Neural progenitor cell (in vitro differentiated cells): ENCODE results near the gene FBXO33. TPM values are rescaled to one million over a fixed set of nuclear protein-coding genes. Genes with fewer than 3 reads are reported as not detected.

Experiments used
- DNase-seq: peaks from one replicate; pipeline ENCODE4 v3.0.0-alpha.2; 2016; ENCODE audit warnings: low spot score
- H2AFZ ChIP-seq: fragments of 200-600 bp; sonication (generic); replicated peaks from 2 replicates; pipeline ENCODE4 v1.6.1; 2016; ENCODE audit warnings: antibody characterized with exemption
- H3F3A ChIP-seq: fragments of 200-600 bp; sonication (generic); 2 replicates; pipeline ENCODE4 v1.6.1; 2016; ENCODE audit warnings: antibody characterized with exemption, low read depth
- H3K27ac ChIP-seq: fragments of 200-600 bp; sonication (generic); 2 replicates; pipeline ENCODE4 v1.5.1; 2016; ENCODE audit warnings: mild to moderate bottlenecking
- H3K27me3 ChIP-seq: fragments of 200-600 bp; sonication (generic); 2 replicates; pipeline ENCODE4 v1.6.1; 2016; ENCODE audit warnings: mild to moderate bottlenecking, moderate library complexity
- H3K36me3 ChIP-seq: fragments of 200-600 bp; sonication (generic); 2 replicates; pipeline ENCODE4 v1.5.1; 2016
- H3K4me1 ChIP-seq: fragments of 200-600 bp; sonication (generic); 2 replicates; pipeline ENCODE4 v1.6.1; 2016; ENCODE audit warnings: mixed run types
- H3K4me2 ChIP-seq: fragments of 200-600 bp; sonication (generic); 2 replicates; pipeline ENCODE4 v1.6.1; 2016
- H3K4me3 ChIP-seq: fragments of 200-600 bp; sonication (generic); 2 replicates; pipeline ENCODE4 v1.5.1; 2016
- H3K79me2 ChIP-seq: fragments of 200-600 bp; sonication (generic); 2 replicates; pipeline ENCODE4 v1.6.1; 2016; ENCODE audit warnings: low read depth
- H3K9ac ChIP-seq: fragments of 200-600 bp; sonication (generic); 2 replicates; pipeline ENCODE4 v1.6.1; 2016
- H3K9me3 ChIP-seq: fragments of 200-600 bp; sonication (generic); 2 replicates; pipeline ENCODE4 v1.5.1; 2016; ENCODE audit warnings: low read depth
- H4K20me1 ChIP-seq: fragments of 200-600 bp; sonication (generic); 2 replicates; pipeline ENCODE4 v1.6.1; 2016; ENCODE audit warnings: low read depth
- H3K27ac Mint-ChIP-seq: 3 replicates; pipeline ENCODE4 v1.8.0; 2021; ENCODE audit warnings: mixed read lengths
- H3K27me3 Mint-ChIP-seq: 2 replicates; pipeline ENCODE4 v1.8.0; 2022; ENCODE audit warnings: low read depth, mild to moderate bottlenecking, inconsistent platforms, moderate library complexity, mixed read lengths; ENCODE audit not compliant: insufficient read depth
- H3K36me3 Mint-ChIP-seq: 3 replicates; pipeline ENCODE4 v1.8.0; 2021; ENCODE audit warnings: mixed read lengths
- H3K4me1 Mint-ChIP-seq: 3 replicates; pipeline ENCODE4 v1.8.0; 2021; ENCODE audit warnings: mixed read lengths
- H3K4me3 Mint-ChIP-seq: 3 replicates; pipeline ENCODE4 v1.8.0; 2021; ENCODE audit warnings: mild to moderate bottlenecking, moderate library complexity, mixed read lengths
- H3K9me3 Mint-ChIP-seq: 3 replicates; pipeline ENCODE4 v1.8.0; 2020; ENCODE audit warnings: mixed read lengths
- EZH2 ChIP-seq: fragments of 200-600 bp; sonication (generic); IDR thresholded peaks from 2 replicates; pipeline ENCODE4 v1.6.1; 2017; ENCODE audit warnings: antibody characterized with exemption, mild to moderate bottlenecking, moderate library complexity
- EZH2phosphoT487 ChIP-seq: fragments of 200-600 bp; sonication (generic); IDR thresholded peaks from 2 replicates; pipeline ENCODE4 v1.6.1; 2017; ENCODE audit warnings: antibody characterized with exemption
- total RNA-seq: library from RNA; depleted of rRNA; stranded (reverse); fragments of >200 nt; gene quantifications from 2 replicates; pipeline ENCODE4 v1.2.3, GENCODE V29; 2015; ENCODE audit warnings: low replicate concordance
- TF ChIP-seq, protein P1 (sequence below): fragments of 200-600 bp; sonication (generic); IDR thresholded peaks from 2 replicates; pipeline ENCODE4 v1.5.1; 2017; ENCODE audit warnings: antibody characterized with exemption, mild to moderate bottlenecking

FBXO33 gene
- total RNA-seq, 1 donor from 2014 or later = 23.7 TPM

DNA sequence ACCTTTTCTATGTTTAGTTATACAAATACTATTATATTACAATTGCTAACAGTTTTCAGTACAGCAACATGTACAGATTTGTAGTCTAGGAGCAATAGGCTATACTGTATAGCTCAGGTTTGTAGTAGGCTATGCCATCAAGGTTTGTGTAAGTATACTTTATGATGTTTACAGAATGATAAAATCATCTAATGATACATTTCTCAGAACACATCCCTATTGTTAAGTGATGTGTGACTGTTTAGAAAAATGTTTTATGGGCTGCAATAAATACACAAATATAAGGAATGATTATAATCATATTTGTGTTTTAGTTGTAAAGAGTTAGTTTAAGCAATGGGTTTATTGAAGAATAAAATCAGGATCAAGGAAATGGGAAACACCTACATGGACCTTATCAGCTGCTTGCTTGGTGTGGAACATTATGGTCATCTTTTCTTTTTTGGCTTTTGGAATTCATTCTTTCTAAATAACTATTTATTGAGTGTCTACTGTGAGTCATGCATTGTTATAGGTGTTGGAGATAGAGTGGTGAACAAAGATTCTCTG, 24.5 kb upstream of the FBXO33 start:
- Histone ChIP-seq H3K4me3 (no peak overlapping the region), H3K4me1 (no peaks in the 10 kb centered on the region), H3F3A (no peaks in the 10 kb centered on the region), H3K27me3 (no peaks in the 10 kb centered on the region), H4K20me1 (no peaks in the 10 kb centered on the region), H3K27ac (no peak overlapping the region), H3K4me2 (no peak overlapping the region), H2AFZ (no peak overlapping the region), H3K79me2 (no peaks in the 10 kb centered on the region), H3K9ac (no peak overlapping the region), H3K36me3 (no peaks in the 10 kb centered on the region), H3K9me3 (no peaks in the 10 kb centered on the region)
- no peak for DNase-seq
- Mint-ChIP-seq H3K27ac (no peak overlapping the region), H3K9me3 (no peaks in the 10 kb centered on the region), H3K4me1 (no peaks in the 10 kb centered on the region), H3K27me3 (no peaks in the 10 kb centered on the region), H3K4me3 (no peak overlapping the region), H3K36me3 (no peaks in the 10 kb centered on the region)
- TF ChIP-seq, protein P1, sequence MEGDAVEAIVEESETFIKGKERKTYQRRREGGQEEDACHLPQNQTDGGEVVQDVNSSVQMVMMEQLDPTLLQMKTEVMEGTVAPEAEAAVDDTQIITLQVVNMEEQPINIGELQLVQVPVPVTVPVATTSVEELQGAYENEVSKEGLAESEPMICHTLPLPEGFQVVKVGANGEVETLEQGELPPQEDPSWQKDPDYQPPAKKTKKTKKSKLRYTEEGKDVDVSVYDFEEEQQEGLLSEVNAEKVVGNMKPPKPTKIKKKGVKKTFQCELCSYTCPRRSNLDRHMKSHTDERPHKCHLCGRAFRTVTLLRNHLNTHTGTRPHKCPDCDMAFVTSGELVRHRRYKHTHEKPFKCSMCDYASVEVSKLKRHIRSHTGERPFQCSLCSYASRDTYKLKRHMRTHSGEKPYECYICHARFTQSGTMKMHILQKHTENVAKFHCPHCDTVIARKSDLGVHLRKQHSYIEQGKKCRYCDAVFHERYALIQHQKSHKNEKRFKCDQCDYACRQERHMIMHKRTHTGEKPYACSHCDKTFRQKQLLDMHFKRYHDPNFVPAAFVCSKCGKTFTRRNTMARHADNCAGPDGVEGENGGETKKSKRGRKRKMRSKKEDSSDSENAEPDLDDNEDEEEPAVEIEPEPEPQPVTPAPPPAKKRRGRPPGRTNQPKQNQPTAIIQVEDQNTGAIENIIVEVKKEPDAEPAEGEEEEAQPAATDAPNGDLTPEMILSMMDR = no peak
- no peak for TF ChIP-seq EZH2
- TF ChIP-seq EZH2phosphoT487 = no peak

DNA sequence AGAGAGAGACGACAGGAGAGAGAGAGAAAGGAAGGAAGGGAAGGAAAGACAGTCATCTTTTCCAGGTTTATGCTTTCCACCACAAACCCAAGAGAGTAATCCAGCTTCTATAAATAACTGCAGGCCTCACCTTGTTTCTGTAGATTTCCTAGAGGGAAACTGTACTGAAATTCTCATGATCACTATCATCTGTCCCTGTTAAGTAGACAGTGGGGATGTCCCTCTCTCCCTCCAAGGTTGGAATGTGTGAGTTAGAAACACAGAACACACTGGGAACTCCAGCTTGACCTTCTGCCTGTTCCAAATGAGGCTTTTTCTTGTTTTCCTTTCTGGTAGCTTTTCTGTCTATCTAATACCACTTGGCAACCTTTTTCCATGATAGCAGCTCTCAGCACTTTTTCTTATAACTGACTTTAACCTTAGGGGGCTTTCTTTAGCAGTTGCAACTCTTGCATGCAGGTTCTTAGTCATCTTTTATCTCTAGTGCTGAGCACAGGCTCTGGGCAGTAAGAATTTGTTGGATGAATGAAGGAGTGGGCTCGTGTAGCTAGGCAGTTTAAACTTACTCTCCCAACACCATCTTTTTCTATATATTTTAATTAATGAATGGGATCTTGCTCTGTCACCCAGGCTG, 22.8 kb upstream of the FBXO33 start:
- Histone ChIP-seq H3K4me2 (no peak overlapping the region), H3K4me1 (no peaks in the 10 kb centered on the region), H3K9me3 (no peaks in the 10 kb centered on the region), H3F3A (no peaks in the 10 kb centered on the region), H3K36me3 (no peaks in the 10 kb centered on the region), H3K27me3 (no peaks in the 10 kb centered on the region), H3K79me2 (no peaks in the 10 kb centered on the region), H3K9ac (no peak overlapping the region), H2AFZ (no peak overlapping the region), H3K4me3 (no peak overlapping the region), H3K27ac (no peak overlapping the region), H4K20me1 (no peaks in the 10 kb centered on the region)
- DNase-seq = no peak
- H3K27me3 Mint-ChIP-seq = peaks cover 2% of the 10 kb centered on the region
- H3K27ac Mint-ChIP-seq = no peak overlapping the region
- no peaks in the 10 kb centered on the region for H3K9me3 Mint-ChIP-seq
- no peak overlapping the region for H3K4me3 Mint-ChIP-seq
- H3K4me1 Mint-ChIP-seq = no peaks in the 10 kb centered on the region
- H3K36me3 Mint-ChIP-seq = no peaks in the 10 kb centered on the region
- no peak for TF ChIP-seq EZH2phosphoT487
- TF ChIP-seq, protein P1 = no peak
- no peak for TF ChIP-seq EZH2

DNA sequence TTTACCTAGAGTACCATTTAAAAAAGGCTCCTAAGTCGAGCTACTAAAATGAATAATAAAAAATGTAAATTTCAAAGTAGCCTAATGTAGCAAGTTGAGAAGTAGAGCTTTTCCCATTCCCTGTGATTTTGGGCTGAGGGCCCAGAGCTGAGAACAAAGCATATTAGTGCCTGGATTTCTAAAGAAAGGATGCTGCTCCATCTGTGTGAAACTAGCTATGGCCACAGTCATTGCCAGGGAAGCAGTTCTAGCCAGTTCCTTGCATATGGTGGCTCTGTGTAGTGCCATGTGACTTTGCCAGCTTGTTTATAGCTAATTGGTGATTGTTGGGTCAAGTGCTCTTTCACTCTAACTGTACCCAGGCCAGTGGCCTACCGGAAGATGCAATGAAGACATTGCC, 20.4 kb upstream of the FBXO33 start:
- TF ChIP-seq EZH2 = no peak
- TF ChIP-seq, protein P1 = no peak
- H3K27ac ChIP-seq = no peak overlapping the region
- H3F3A ChIP-seq = no peaks in the 10 kb centered on the region
- no peak for DNase-seq
- Mint-ChIP-seq H3K4me1 (no peaks in the 10 kb centered on the region), H3K9me3 (no peaks in the 10 kb centered on the region), H3K36me3 (no peaks in the 10 kb centered on the region), H3K27me3 (peaks cover 5% of the 10 kb centered on the region), H3K27ac (no peak overlapping the region), H3K4me3 (no peak overlapping the region)
- no peak overlapping the region for H3K9ac ChIP-seq
- no peaks in the 10 kb centered on the region for H3K36me3 ChIP-seq
- H3K9me3 ChIP-seq = no peaks in the 10 kb centered on the region
- no peak overlapping the region for H3K4me3 ChIP-seq
- H3K4me1 ChIP-seq = no peaks in the 10 kb centered on the region
- no peaks in the 10 kb centered on the region for H3K27me3 ChIP-seq
- no peaks in the 10 kb centered on the region for H3K79me2 ChIP-seq
- no peaks in the 10 kb centered on the region for H4K20me1 ChIP-seq
- H3K4me2 ChIP-seq = no peak overlapping the region
- H2AFZ ChIP-seq = no peak overlapping the region
